Neuronal stem cell (in vitro differentiated cells): Measurements from ENCODE around the gene CBR3.

ENCODE experiments used
- DNase-seq: peaks from one replicate; pipeline ENCODE4 v3.0.0-alpha.2; 2013; ENCODE audit warnings: low spot score
- H2AFZ ChIP-seq: one replicate; pipeline ENCODE4 v1.6.1; 2013; ENCODE audit warnings: mild to moderate bottlenecking, low read length, inconsistent platforms
- H2AK5ac ChIP-seq: 2 replicates; pipeline ENCODE4 v1.6.1; 2013; ENCODE audit warnings: low read depth, mild to moderate bottlenecking, inconsistent platforms, low read length, moderate library complexity, mixed read lengths
- H2BK120ac ChIP-seq: 2 replicates; pipeline ENCODE4 v1.6.1; 2013; ENCODE audit warnings: low read depth, mild to moderate bottlenecking, inconsistent platforms, low read length, moderate library complexity, mixed read lengths
- H2BK12ac ChIP-seq: one replicate; pipeline ENCODE4 v1.6.1; 2013; ENCODE audit warnings: low read length, inconsistent platforms
- H2BK15ac ChIP-seq: 2 replicates; pipeline ENCODE4 v1.6.1; 2013; ENCODE audit warnings: mild to moderate bottlenecking, low read length, inconsistent platforms, mixed read lengths
- H2BK5ac ChIP-seq: one replicate; pipeline ENCODE4 v1.6.1; 2013; ENCODE audit warnings: inconsistent platforms, mild to moderate bottlenecking, low read length, moderate library complexity
- H3K14ac ChIP-seq: one replicate; pipeline ENCODE4 v1.6.1; 2013; ENCODE audit warnings: low read length, inconsistent platforms
- H3K18ac ChIP-seq: 2 replicates; pipeline ENCODE4 v1.6.1; 2013; ENCODE audit warnings: low read length, inconsistent platforms
- H3K23ac ChIP-seq: 2 replicates; pipeline ENCODE4 v1.6.1; 2013; ENCODE audit warnings: low read depth, mild to moderate bottlenecking, mixed read lengths, low read length, inconsistent platforms; ENCODE audit not compliant: poor library complexity
- H3K27ac ChIP-seq: replicated peaks from 3 replicates; pipeline ENCODE4 v1.5.1; 2013; ENCODE audit warnings: low read length, inconsistent platforms
- H3K27me3 ChIP-seq, 3 experiments: 2 replicates each; pipeline ENCODE4 v1.6.1; 2013; ENCODE audit warnings: low read length in 3 of 3, mild to moderate bottlenecking in 2 of 3, inconsistent platforms in 1 of 3, low read depth in 1 of 3, mixed read lengths in 1 of 3, moderate library complexity in 1 of 3; ENCODE audit not compliant: control insufficient read depth in 3 of 3, insufficient read depth in 3 of 3
- H3K36me3 ChIP-seq, 2 donors: replicated peaks in 1 of 2; 2 replicates each; pipeline ENCODE4 v1.6.1; 2013; ENCODE audit warnings: low read length in 2 of 2; ENCODE audit not compliant: control insufficient read depth in 2 of 2, insufficient read depth in 2 of 2
- H3K4ac ChIP-seq: 2 replicates; pipeline ENCODE4 v1.6.1; 2013; ENCODE audit warnings: inconsistent platforms, mild to moderate bottlenecking, low read length, moderate library complexity
- H3K4me1 ChIP-seq, 2 donors: 1 replicate in 1 of 2; 2 replicates in 1 of 2; pipeline ENCODE4 v1.6.1; 2013; ENCODE audit warnings: low read length in 2 of 2, low read depth in 1 of 2; ENCODE audit not compliant: control insufficient read depth in 2 of 2, insufficient read depth in 1 of 2
- H3K4me2 ChIP-seq: one replicate; pipeline ENCODE4 v1.6.1; 2013; ENCODE audit warnings: mild to moderate bottlenecking, low read length, inconsistent platforms; ENCODE audit not compliant: insufficient read depth, poor library complexity, severe bottlenecking
- H3K4me3 ChIP-seq, 2 donors: 2 replicates each; pipeline ENCODE4 v1.5.1; 2013; ENCODE audit warnings: low read length in 2 of 2, mild to moderate bottlenecking in 2 of 2, inconsistent platforms in 1 of 2, moderate library complexity in 1 of 2
- H3K79me1 ChIP-seq: one replicate; pipeline ENCODE4 v1.6.1; 2013; ENCODE audit warnings: low read depth, mild to moderate bottlenecking, inconsistent platforms, low read length, moderate library complexity
- H3K9ac ChIP-seq: one replicate; pipeline ENCODE4 v1.6.1; 2013; ENCODE audit warnings: mild to moderate bottlenecking, low read depth, low read length, inconsistent platforms; ENCODE audit not compliant: poor library complexity
- H3K9me3 ChIP-seq, 2 donors: replicated peaks in 1 of 2; 2 replicates each; pipeline versions ENCODE3 to v1.6.1; 2013; ENCODE audit warnings: low read length in 2 of 2, mild to moderate bottlenecking in 2 of 2, inconsistent platforms in 1 of 2, low read depth in 1 of 2, mixed read lengths in 1 of 2, moderate library complexity in 1 of 2; ENCODE audit not compliant: control insufficient read depth in 2 of 2, insufficient read depth in 1 of 2
- H4K8ac ChIP-seq: one replicate; pipeline ENCODE4 v1.6.1; 2013; ENCODE audit warnings: low read depth, mild to moderate bottlenecking, inconsistent platforms, low read length, moderate library complexity
- H4K91ac ChIP-seq: one replicate; pipeline ENCODE4 v1.6.1; 2013; ENCODE audit warnings: low read length, low read depth, mild to moderate bottlenecking, inconsistent platforms; ENCODE audit not compliant: poor library complexity
- WGBS, 2 donors: extraction: QIAGEN DNeasy Blood & Tissue Kit; methylation state at CpG; one replicate each; pipeline ENCODE4 v1.1.7; 2013; ENCODE audit warnings: missing lambda C conversion rate in 2 of 2, mixed read lengths in 1 of 2; ENCODE audit not compliant: insufficient read length in 2 of 2, insufficient replicate concordance in 1 of 2; ENCODE audit errors: extremely low coverage in 2 of 2; 5-methylcytosine and 5-hydroxymethylcytosine counted together

The CBR3 gene

GRCh38 chr21:36113647-36114428 is 21.0 kb upstream of the CBR3 start:
- Histone ChIP-seq H3K23ac (no peak overlapping the region), H3K4me1 (no peaks in the 10 kb centered on the region), H3K18ac (no peak overlapping the region), H3K4me3 (no peak overlapping the region), H2BK15ac (no peak overlapping the region), H3K4ac (no peak overlapping the region), H3K4me2 (no peak overlapping the region), H2AK5ac (no peak overlapping the region), H2BK12ac (no peak overlapping the region), H2AFZ (no peak overlapping the region), H3K27me3 (peaks cover 0 to 2% (median 0%) of the 10 kb centered on the region in 3 experiments), H3K14ac (no peak overlapping the region), H2BK120ac (no peak overlapping the region), H2BK5ac (no peak overlapping the region), H4K8ac (no peak overlapping the region), H3K36me3 (no peaks in the 10 kb centered on the region), H3K27ac (no peak overlapping the region), H3K79me1 (no peaks in the 10 kb centered on the region), H3K9me3 (no peaks in the 10 kb centered on the region), H3K9ac (no peak overlapping the region), H4K91ac (no peak overlapping the region)
- no CpG with 5 or more reads among the region's 17 CpGs for WGBS, 2 donors
- no peak for DNase-seq

- H3K27ac ChIP-seq: no peak overlapping the region
- no peak overlapping the region for H2AFZ ChIP-seq
- DNase-seq: no peak
- no peak overlapping the region for H3K4me3 ChIP-seq
- H2BK5ac ChIP-seq: no peak overlapping the region
- no peak overlapping the region for H3K9ac ChIP-seq
- H3K14ac ChIP-seq: no peak overlapping the region
- H2BK12ac ChIP-seq: no peak overlapping the region
- H3K27me3 ChIP-seq: peaks cover 0 to 2% (median 0%) of the 10 kb centered on the region in 3 experiments
- no peaks in the 10 kb centered on the region for H3K9me3 ChIP-seq
- H3K79me1 ChIP-seq: no peaks in the 10 kb centered on the region
- H3K18ac ChIP-seq: no peak overlapping the region
- no peak overlapping the region for H3K4me2 ChIP-seq
- H3K36me3 ChIP-seq: no peaks in the 10 kb centered on the region
- no peak overlapping the region for H2BK120ac ChIP-seq
- H2BK15ac ChIP-seq: no peak overlapping the region
- no peak overlapping the region for H4K91ac ChIP-seq
- H4K8ac ChIP-seq: no peak overlapping the region
- no CpG with 5 or more reads among the region's 6 CpGs for WGBS, 2 donors
- no peaks in the 10 kb centered on the region for H3K4me1 ChIP-seq
- no peak overlapping the region for H3K4ac ChIP-seq
- H2AK5ac ChIP-seq: no peak overlapping the region
- H3K23ac ChIP-seq: no peak overlapping the region
Measured at GRCh38 chr21:36115138-36115730, 19.6 kb upstream of the CBR3 start.

- H3K4ac ChIP-seq: no peak overlapping the region
- no peaks in the 10 kb centered on the region for H3K4me1 ChIP-seq
- no peak overlapping the region for H3K4me2 ChIP-seq
- H2AK5ac ChIP-seq: no peak overlapping the region
- no peaks in the 10 kb centered on the region for H3K79me1 ChIP-seq
- no peak for DNase-seq
- H4K91ac ChIP-seq: no peak overlapping the region
- H2BK15ac ChIP-seq: no peak overlapping the region
- no peak overlapping the region for H2AFZ ChIP-seq
- H3K23ac ChIP-seq: no peak overlapping the region
- no peak overlapping the region for H4K8ac ChIP-seq
- no peaks in the 10 kb centered on the region for H3K36me3 ChIP-seq
- no peak overlapping the region for H3K18ac ChIP-seq
- no peak overlapping the region for H3K4me3 ChIP-seq
- H3K14ac ChIP-seq: no peak overlapping the region
- no CpG with 5 or more reads among the region's 2 CpGs for WGBS, 2 donors
- no peak overlapping the region for H2BK120ac ChIP-seq
- no peaks in the 10 kb centered on the region for H3K27me3 ChIP-seq
- no peak overlapping the region for H3K27ac ChIP-seq
- H2BK5ac ChIP-seq: no peak overlapping the region
- no peak overlapping the region for H3K9ac ChIP-seq
- no peak overlapping the region for H2BK12ac ChIP-seq
- H3K9me3 ChIP-seq: no peaks in the 10 kb centered on the region
Measured at GRCh38 chr21:36117286-36117741, 17.6 kb upstream of the CBR3 start.

GRCh38 chr21:36120304-36120888 is 14.5 kb upstream of the CBR3 start:
- no peaks in the 10 kb centered on the region for H3K36me3 ChIP-seq
- H3K79me1 ChIP-seq: no peaks in the 10 kb centered on the region
- H3K14ac ChIP-seq: no peak overlapping the region
- H2AFZ ChIP-seq: no peak overlapping the region
- H2BK5ac ChIP-seq: no peak overlapping the region
- no peak overlapping the region for H3K9ac ChIP-seq
- H3K18ac ChIP-seq: no peak overlapping the region
- no peak overlapping the region for H3K4me3 ChIP-seq
- H3K4me2 ChIP-seq: no peak overlapping the region
- no peak for DNase-seq
- WGBS, 2 donors: no CpG with 5 or more reads among the region's 7 CpGs
- H4K91ac ChIP-seq: no peak overlapping the region
- no peak overlapping the region for H2BK12ac ChIP-seq
- no peaks in the 10 kb centered on the region for H3K27me3 ChIP-seq
- no peaks in the 10 kb centered on the region for H3K4me1 ChIP-seq
- H2BK15ac ChIP-seq: no peak overlapping the region
- no peak overlapping the region for H3K27ac ChIP-seq
- H2AK5ac ChIP-seq: no peak overlapping the region
- no peak overlapping the region for H4K8ac ChIP-seq
- H3K9me3 ChIP-seq: no peaks in the 10 kb centered on the region
- H3K23ac ChIP-seq: no peak overlapping the region
- H3K4ac ChIP-seq: no peak overlapping the region
- no peak overlapping the region for H2BK120ac ChIP-seq
